IMR-90 (cell line): ENCODE data around the gene CYP11A1. TPM values are rescaled to one million over a fixed set of nuclear protein-coding genes. Genes with fewer than 3 reads are reported as not detected.

Experiments
- ATAC-seq: fragments of 200-7000 bp; cut with Tn5 transposase; 2 replicates; pipeline ENCODE4 v1.9.1; 2020; ENCODE audit warnings: low read depth, mild to moderate bottlenecking, moderate library complexity
- BruUV-seq: library from RNA; stranded (reverse); fragments of 400-500 nt; replicated peaks from 2 replicates; lab custom pipeline; 2021; lab: Mats Ljungman, UMichigan
- CTCF ChIA-PET: fragments of 300-600 bp; formaldehyde crosslinking; extraction: SDS; loops from one replicate; lab custom pipeline; 2021; ENCODE audit warnings: antibody characterized with exemption; lab: Yijun Ruan, JAX
- POLR2A ChIA-PET: fragments of 300-600 bp; sonication (Branson Sonifier 250); formaldehyde crosslinking; loops from one replicate; lab custom pipeline; 2022; ENCODE audit warnings: antibody characterized with exemption; ENCODE audit not compliant: unreplicated experiment; lab: Charles Lee
- DNase-seq: peaks from one replicate; pipeline ENCODE4 v3.0.0; 2013
- H2AFZ ChIP-seq: replicated peaks from 2 replicates; pipeline ENCODE3; 2013; ENCODE audit warnings: low read length, mild to moderate bottlenecking; ENCODE audit not compliant: poor library complexity
- H2AK5ac ChIP-seq: 2 replicates; pipeline ENCODE4 v1.6.1; 2013; ENCODE audit warnings: low read depth, low read length, inconsistent platforms
- H2AK9ac ChIP-seq: replicated peaks from 2 replicates; pipeline ENCODE3; 2013; ENCODE audit warnings: mild to moderate bottlenecking, low read depth, low read length, moderate library complexity; ENCODE audit not compliant: poor library complexity
- H2BK120ac ChIP-seq: 2 replicates; pipeline ENCODE4 v1.6.1; 2013; ENCODE audit warnings: low read depth, low read length, inconsistent platforms
- H2BK15ac ChIP-seq: 3 replicates; pipeline ENCODE4 v1.6.1; 2013; ENCODE audit warnings: low read depth, low read length, inconsistent platforms
- H2BK20ac ChIP-seq: 2 replicates; pipeline ENCODE4 v1.6.1; 2013; ENCODE audit warnings: low read depth, mild to moderate bottlenecking, inconsistent platforms, low read length, moderate library complexity
- H2BK5ac ChIP-seq: 2 replicates; pipeline ENCODE4 v1.6.1; 2013; ENCODE audit warnings: mild to moderate bottlenecking, low read depth, low read length, inconsistent platforms; ENCODE audit not compliant: poor library complexity, severe bottlenecking
- H3K14ac ChIP-seq: replicated peaks from 2 replicates; pipeline ENCODE4 v1.6.1; 2013; ENCODE audit warnings: low read depth, low read length, inconsistent platforms
- H3K18ac ChIP-seq: 2 replicates; pipeline ENCODE4 v1.6.1; 2013; ENCODE audit warnings: low read depth, low read length, control low read depth
- H3K23ac ChIP-seq: 2 replicates; pipeline ENCODE4 v1.6.1; 2013; ENCODE audit warnings: low read depth, low read length, inconsistent platforms
- H3K27ac ChIP-seq: 2 replicates; pipeline ENCODE4 v1.5.1; 2013; ENCODE audit warnings: mild to moderate bottlenecking, control low read depth, low read length; ENCODE audit not compliant: insufficient read depth
- H3K27me3 ChIP-seq: 2 replicates; pipeline ENCODE4 v1.6.1; 2013; ENCODE audit warnings: low read length; ENCODE audit not compliant: control insufficient read depth, insufficient read depth
- H3K36me3 ChIP-seq: 2 replicates; pipeline ENCODE4 v1.6.1; 2013; ENCODE audit warnings: low read length, mixed read lengths; ENCODE audit not compliant: control insufficient read depth, insufficient read depth
- H3K4ac ChIP-seq: 2 replicates; pipeline ENCODE4 v1.6.1; 2013; ENCODE audit warnings: low read depth, low read length, inconsistent platforms
- H3K4me1 ChIP-seq: 2 replicates; pipeline ENCODE4 v1.6.1; 2013; ENCODE audit warnings: low read length, mixed read lengths; ENCODE audit not compliant: control insufficient read depth, insufficient read depth
- H3K4me2 ChIP-seq: 2 replicates; pipeline ENCODE4 v1.6.1; 2013; ENCODE audit warnings: low read depth, mild to moderate bottlenecking, control low read depth, low read length, moderate library complexity
- H3K4me3 ChIP-seq: 2 replicates; pipeline ENCODE4 v1.5.1; 2013; ENCODE audit warnings: low read depth, mild to moderate bottlenecking, control low read depth, low read length, moderate library complexity; ENCODE audit not compliant: insufficient read depth
- H3K56ac ChIP-seq: 2 replicates; pipeline ENCODE4 v1.6.1; 2013; ENCODE audit warnings: low read length, inconsistent platforms; ENCODE audit not compliant: insufficient read depth; ENCODE audit errors: extremely low read depth
- H3K79me1 ChIP-seq, 2 experiments: 2 replicates each; pipeline ENCODE4 v1.6.1; 2013; ENCODE audit warnings: low read length in 2 of 2, inconsistent platforms in 1 of 2, low read depth in 1 of 2
- H3K9ac ChIP-seq: 2 replicates; pipeline ENCODE4 v1.6.1; 2013; ENCODE audit warnings: low read depth, low read length, control low read depth
- H3K9me1 ChIP-seq: 2 replicates; pipeline ENCODE4 v1.6.1; 2013; ENCODE audit warnings: low read length, inconsistent platforms; ENCODE audit not compliant: insufficient read depth
- H3K9me3 ChIP-seq: 2 replicates; pipeline ENCODE4 v1.6.1; 2013; ENCODE audit warnings: low read length; ENCODE audit not compliant: control insufficient read depth, insufficient read depth
- H4K20me1 ChIP-seq: 2 replicates; pipeline ENCODE4 v1.6.1; 2013; ENCODE audit warnings: low read length, inconsistent platforms; ENCODE audit not compliant: insufficient read depth
- H4K5ac ChIP-seq: 2 replicates; pipeline ENCODE4 v1.6.1; 2013; ENCODE audit warnings: mild to moderate bottlenecking, low read depth, low read length, control low read depth
- H4K8ac ChIP-seq, 2 experiments: 2 replicates each; pipeline ENCODE4 v1.6.1; 2013; ENCODE audit warnings: low read depth in 2 of 2, low read length in 2 of 2, control low read depth in 1 of 2, inconsistent platforms in 1 of 2
- H4K91ac ChIP-seq: 2 replicates; pipeline ENCODE4 v1.6.1; 2013; ENCODE audit warnings: low read depth, low read length, inconsistent platforms; ENCODE audit not compliant: insufficient read depth
- BHLHE40 ChIP-seq: fragments of 150-350 bp; IDR thresholded peaks from 2 replicates; pipeline ENCODE4 v1.6.1; 2016; ENCODE audit warnings: mild to moderate bottlenecking, low read depth, low read length
- CEBPB ChIP-seq: IDR thresholded peaks from 2 replicates; pipeline ENCODE4 v1.6.1; 2012; ENCODE audit warnings: low read depth, low read length, improper control_type of control experiment
- CTCF ChIP-seq: conservative IDR thresholded peaks from 2 replicates; pipeline ENCODE4 v1.5.1; 2012; ENCODE audit warnings: mild to moderate bottlenecking, low read depth, low read length, improper control_type of control experiment
- FOS ChIP-seq: fragments of 150-350 bp; IDR thresholded peaks from 2 replicates; pipeline ENCODE4 v1.6.1; 2016; ENCODE audit warnings: low read depth, low read length
- MAFK ChIP-seq: IDR thresholded peaks from 2 replicates; pipeline ENCODE4 v1.6.1; 2012; ENCODE audit warnings: low read depth, low read length, improper control_type of control experiment
- MAZ ChIP-seq: IDR thresholded peaks from 2 replicates; pipeline ENCODE4 v1.6.1; 2012; ENCODE audit warnings: low read depth, mild to moderate bottlenecking, low read length, improper control_type of control experiment, moderate library complexity, borderline replicate concordance
- MXI1 ChIP-seq: IDR thresholded peaks from 2 replicates; pipeline ENCODE4 v1.6.1; 2012; ENCODE audit warnings: low read depth, mild to moderate bottlenecking, low read length, moderate library complexity, borderline replicate concordance
- POLR2A ChIP-seq: IDR thresholded peaks from 2 replicates; pipeline ENCODE4 v1.6.1; 2012; ENCODE audit warnings: mild to moderate bottlenecking, low read depth, low read length
- RFX5 ChIP-seq: IDR thresholded peaks from 2 replicates; pipeline ENCODE4 v1.8.0; 2012; ENCODE audit warnings: low read depth, mild to moderate bottlenecking, low read length, moderate library complexity
- WGBS, 2 experiments: methylation state at CpG; one replicate each; pipeline versions ENCODE4 v1.1.5 to v1.1.7; 2013; ENCODE audit warnings: missing lambda C conversion rate in 2 of 2; ENCODE audit not compliant: insufficient read length in 1 of 2; ENCODE audit errors: extremely low coverage in 2 of 2; 5-methylcytosine and 5-hydroxymethylcytosine counted together
- dilution Hi-C: fragments of 300-500 bp; cut with HindIII; formaldehyde crosslinking; loops from one replicate; pipeline ENCODE4 v1.14.3; 2018; ENCODE audit warnings: low sequenced_read_pairs; ENCODE audit not compliant: unreplicated experiment
- in situ Hi-C: fragments of 300-500 bp; cut with MboI; formaldehyde crosslinking; loops from 3 replicates; pipeline ENCODE4 v1.14.3; 2019; ENCODE audit warnings: low sequenced_read_pairs, inconsistent platforms, mixed read lengths
- intact Hi-C: fragments of 100-400 bp; cut with micrococcal nuclease; formaldehyde crosslinking; loops from 2 replicates; pipeline ENCODE4 v1.10.0; 2022
- polyA plus RNA-seq, 3 experiments: library from polyadenylated mRNA; depleted of rRNA; stranded (reverse); fragments of >200 nt; gene quantifications; 2 replicates each; pipeline ENCODE4 v1.2.3, GENCODE V29; 2012; ENCODE audit warnings: low replicate concordance in 1 of 3
- total RNA-seq: library from RNA; depleted of rRNA; stranded (reverse); fragments of >200 nt; gene quantifications from 2 replicates; pipeline ENCODE4 v1.2.3, GENCODE V29; 2012

CYP11A1 gene
- total and polyA plus RNA-seq, 2 of the 4 experiments (the other 2 are of a cell fraction) = 0.18 to 0.50 TPM

- Histone ChIP-seq H3K9me1 (peaks cover 8% of the 10 kb centered on the region; the same call in 1 of the 2 replicates), H3K79me1 (peaks cover 0 to 5% of the 10 kb centered on the region in 2 experiments; a peak in 1 of 4 replicates), H3K9ac (no peak overlapping the region), H3K18ac (no peak overlapping the region), H2BK120ac (no peak overlapping the region), H3K27me3 (no peaks in the 10 kb centered on the region), H3K4me2 (no peak overlapping the region), H2AFZ (no peak overlapping the region), H3K4me3 (no peak overlapping the region), H4K20me1 (no peaks in the 10 kb centered on the region), H3K27ac (no peak overlapping the region), H3K36me3 (no peaks in the 10 kb centered on the region), H3K9me3 (no peaks in the 10 kb centered on the region), H4K5ac (no peak overlapping the region), H3K4me1 (peaks cover 4% of the 10 kb centered on the region; the same call in 1 of the 2 replicates), H2AK9ac (no peak overlapping the region), H4K8ac (no peak overlapping the region), H3K4ac (no peak overlapping the region), H3K14ac (no peak overlapping the region), H2AK5ac (no peak overlapping the region), H4K91ac (no peak overlapping the region), H2BK5ac (no peak overlapping the region), H2BK20ac (no peak overlapping the region), H3K23ac (no peak overlapping the region), H3K56ac (no peak overlapping the region), H2BK15ac (no peak overlapping the region)
- intact Hi-C loops = loop anchor here (5.0 kb wide), 1 partner anchor 166 kb away; no protein-coding TSS in a partner anchor
- ChIA-PET POLR2A (no interaction called here), CTCF (interaction anchor here (1.2 to 5.3 kb wide), 2 partner anchors 57 to 90 kb away, joined by 3 to 31 read pairs; no protein-coding TSS in a partner anchor)
- BruUV-seq = no TSS peak
- TF ChIP-seq MAZ (no peak), FOS (no peak), MAFK (no peak), RFX5 (no peak), CTCF (no peak), CEBPB (no peak), MXI1 (no peak), BHLHE40 (no peak), POLR2A (no peak)
- DNase-seq (no peak), ATAC-seq (no peak)
- WGBS, 2 experiments = no CpG with 5 or more reads among the region's 2 CpGs
- dilution Hi-C loops = no loop called here
- in situ Hi-C loops = loop anchor here (5.0 kb wide), 1 partner anchor 56 kb away; no protein-coding TSS in a partner anchor
Observed at GRCh38 chr15:74381190-74381453, 13.7 kb upstream of the CYP11A1 start.
